ENCODE measurements around the gene KTN1.

The KTN1 gene

DNA sequence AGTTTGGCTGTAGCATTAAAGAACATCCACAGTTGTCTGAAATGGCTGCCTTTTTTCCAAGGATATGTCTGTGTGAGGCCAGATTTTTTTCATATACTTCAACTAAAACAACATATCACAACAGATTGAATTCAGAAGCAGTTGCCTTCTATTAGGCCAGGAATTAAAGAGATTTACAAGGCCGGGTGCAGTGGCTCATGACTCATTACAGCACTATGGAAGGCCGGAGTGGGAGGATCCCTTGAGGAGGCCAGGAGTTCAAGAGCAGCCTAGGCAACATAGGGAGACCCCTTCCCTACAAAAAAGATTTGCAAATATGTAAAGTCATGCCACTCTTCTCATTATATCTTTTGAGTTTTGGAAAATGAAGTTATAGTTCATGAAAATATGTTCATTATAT, 108.6 kb downstream of the KTN1 start:
- in situ Hi-C loops (cut with MboI; ENCODE audit: low sequenced_read_pairs, unreplicated experiment) = no loop called here
- TF ChIP-seq, protein P1, sequence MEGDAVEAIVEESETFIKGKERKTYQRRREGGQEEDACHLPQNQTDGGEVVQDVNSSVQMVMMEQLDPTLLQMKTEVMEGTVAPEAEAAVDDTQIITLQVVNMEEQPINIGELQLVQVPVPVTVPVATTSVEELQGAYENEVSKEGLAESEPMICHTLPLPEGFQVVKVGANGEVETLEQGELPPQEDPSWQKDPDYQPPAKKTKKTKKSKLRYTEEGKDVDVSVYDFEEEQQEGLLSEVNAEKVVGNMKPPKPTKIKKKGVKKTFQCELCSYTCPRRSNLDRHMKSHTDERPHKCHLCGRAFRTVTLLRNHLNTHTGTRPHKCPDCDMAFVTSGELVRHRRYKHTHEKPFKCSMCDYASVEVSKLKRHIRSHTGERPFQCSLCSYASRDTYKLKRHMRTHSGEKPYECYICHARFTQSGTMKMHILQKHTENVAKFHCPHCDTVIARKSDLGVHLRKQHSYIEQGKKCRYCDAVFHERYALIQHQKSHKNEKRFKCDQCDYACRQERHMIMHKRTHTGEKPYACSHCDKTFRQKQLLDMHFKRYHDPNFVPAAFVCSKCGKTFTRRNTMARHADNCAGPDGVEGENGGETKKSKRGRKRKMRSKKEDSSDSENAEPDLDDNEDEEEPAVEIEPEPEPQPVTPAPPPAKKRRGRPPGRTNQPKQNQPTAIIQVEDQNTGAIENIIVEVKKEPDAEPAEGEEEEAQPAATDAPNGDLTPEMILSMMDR (IDR thresholded peaks at IDR 0.05; ENCODE audit: borderline replicate concordance, control extremely low read depth, extremely low read depth, insufficient read depth, missing control alignments) = no peak
- DNase-seq (ENCODE audit: low spot score) = no peak

DNA sequence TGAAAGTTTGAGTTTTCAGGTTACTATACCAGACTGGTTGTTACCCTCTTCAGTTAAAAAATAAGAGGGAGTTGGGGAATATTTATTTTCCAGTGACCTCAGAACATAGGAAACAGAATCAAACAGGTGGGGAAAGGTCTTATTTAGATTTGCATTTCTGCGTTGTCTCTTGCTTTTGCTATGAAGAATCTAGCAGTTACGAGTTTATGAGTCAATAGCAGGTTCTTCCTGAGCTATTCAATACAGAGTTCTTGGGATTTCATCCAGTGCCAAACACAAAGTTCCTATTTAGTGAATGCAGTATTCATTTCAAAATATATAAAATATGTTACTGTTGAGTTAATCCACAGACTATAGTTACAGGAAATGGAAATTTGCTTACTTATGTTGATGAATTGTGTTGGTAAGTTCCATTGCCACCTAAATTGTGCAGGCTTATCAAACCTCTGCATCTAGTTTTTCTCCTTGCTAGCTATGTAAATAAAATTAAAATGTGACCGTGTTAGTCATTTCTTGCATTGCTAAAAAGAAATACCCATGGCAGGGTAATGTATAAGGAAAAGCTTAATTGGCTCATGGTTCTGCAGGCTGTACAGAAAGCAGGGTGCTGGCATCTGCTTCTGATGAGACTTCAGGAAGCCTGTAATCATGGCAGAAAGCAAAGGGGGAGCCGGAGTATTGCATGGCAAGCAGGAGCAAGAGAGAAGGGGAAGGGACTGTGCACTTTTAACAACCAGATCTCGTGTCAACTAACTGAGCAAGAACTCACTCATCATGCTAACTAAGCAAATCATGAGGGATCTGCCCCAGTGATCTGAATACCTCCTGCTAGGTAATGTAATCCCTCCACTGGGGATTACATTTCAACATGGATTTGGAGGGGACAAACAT, 110.2 kb downstream of the KTN1 start:
- in situ Hi-C loops (cut with MboI; ENCODE audit: low sequenced_read_pairs, unreplicated experiment) = no loop called here
- no peak for DNase-seq (ENCODE audit: low spot score)
- TF ChIP-seq, protein P1 (IDR thresholded peaks at IDR 0.05; ENCODE audit: borderline replicate concordance, control extremely low read depth, extremely low read depth, insufficient read depth, missing control alignments) = no peak

DNA sequence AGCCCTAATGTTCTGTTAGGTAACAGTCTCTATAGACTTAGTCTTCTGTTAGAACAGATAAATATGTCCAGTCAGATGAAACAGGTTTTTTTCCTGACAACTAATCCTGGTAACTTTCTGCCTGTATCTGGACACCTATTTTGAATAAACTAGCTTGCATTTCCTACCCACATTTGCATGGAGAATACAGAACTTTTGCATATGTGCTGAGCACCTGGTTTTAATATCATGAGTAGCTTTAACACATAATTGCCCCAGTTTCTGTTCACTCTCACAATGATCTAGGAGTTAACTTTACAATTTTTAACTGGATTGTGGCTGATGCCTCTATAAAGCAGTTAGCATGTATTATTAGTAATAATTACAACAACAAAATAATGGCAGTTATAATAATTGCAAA, 111.7 kb downstream of the KTN1 start:
- in situ Hi-C loops (cut with MboI; ENCODE audit: low sequenced_read_pairs, unreplicated experiment) = no loop called here
- TF ChIP-seq, protein P1 (IDR thresholded peaks at IDR 0.05; ENCODE audit: borderline replicate concordance, control extremely low read depth, extremely low read depth, insufficient read depth, missing control alignments) = no peak
- no peak for DNase-seq (ENCODE audit: low spot score)

DNA sequence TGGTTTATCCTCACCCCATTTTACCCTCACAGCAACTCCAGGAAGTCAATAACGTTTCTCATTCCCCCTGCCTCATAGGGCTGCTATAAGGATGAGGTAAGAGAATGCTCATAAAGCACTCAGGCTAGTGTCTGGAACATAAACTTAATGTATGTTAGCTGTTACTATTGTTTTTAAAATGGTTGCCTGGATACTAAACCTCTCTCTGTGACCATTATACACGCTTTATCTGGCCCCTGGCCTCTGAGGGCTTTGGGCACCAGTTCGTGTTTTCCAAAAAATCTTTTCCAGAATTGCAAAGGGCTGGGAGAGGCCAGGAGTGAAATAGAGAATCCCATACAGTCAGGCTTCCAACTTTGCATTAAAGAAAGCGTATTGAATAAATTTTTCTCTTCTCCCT, 113.9 kb downstream of the KTN1 start:
- DNase-seq (ENCODE audit: low spot score) = no peak
- in situ Hi-C loops (cut with MboI; ENCODE audit: low sequenced_read_pairs, unreplicated experiment) = no loop called here
- TF ChIP-seq, protein P1 (IDR thresholded peaks at IDR 0.05; ENCODE audit: borderline replicate concordance, control extremely low read depth, extremely low read depth, insufficient read depth, missing control alignments) = no peak

DNA sequence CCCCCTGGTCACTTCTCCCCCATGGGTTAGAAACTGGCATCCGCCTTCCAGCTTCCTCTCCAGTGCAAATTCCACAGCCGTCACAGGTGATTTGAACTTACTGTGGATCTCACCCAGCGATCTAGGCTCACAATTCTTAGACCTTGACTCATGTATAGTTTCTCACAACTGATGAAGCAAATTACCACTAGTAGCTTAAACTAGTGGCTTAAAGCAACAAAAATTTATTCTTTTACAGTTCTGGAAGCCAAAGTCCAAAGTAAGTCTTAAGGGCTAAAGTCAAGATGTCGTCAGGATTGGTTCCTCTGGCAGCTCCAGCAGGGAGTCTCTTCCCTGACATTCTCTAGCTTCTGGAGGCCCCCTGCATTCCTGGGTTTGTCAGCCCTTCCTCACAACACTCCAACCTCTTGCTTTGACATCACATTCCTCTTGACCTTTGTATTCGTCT, 117.4 kb downstream of the KTN1 start:
- TF ChIP-seq, protein P1 (IDR thresholded peaks at IDR 0.05; ENCODE audit: borderline replicate concordance, control extremely low read depth, extremely low read depth, insufficient read depth, missing control alignments) = no peak
- in situ Hi-C loops (cut with MboI; ENCODE audit: low sequenced_read_pairs, unreplicated experiment) = no loop called here
- no peak for DNase-seq (ENCODE audit: low spot score)

DNA sequence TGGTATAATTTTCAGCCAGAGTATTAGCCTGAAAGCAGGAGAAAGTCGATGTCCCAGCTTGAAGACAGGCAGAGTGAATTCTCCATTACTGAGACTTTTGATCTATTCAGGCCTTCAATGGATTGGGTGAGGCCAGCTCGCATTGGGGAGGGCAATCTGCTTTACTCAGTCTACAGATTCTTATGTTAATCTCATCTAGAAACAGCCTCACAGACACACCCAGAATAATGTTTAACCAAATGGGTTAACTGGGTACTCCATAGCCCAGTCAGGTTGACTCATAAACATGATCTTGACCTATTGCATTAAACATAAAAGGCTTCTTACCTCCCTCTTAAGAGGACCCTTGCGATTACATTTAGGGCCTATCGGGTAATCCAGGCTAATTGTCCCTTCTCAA, 118.0 kb downstream of the KTN1 start:
- TF ChIP-seq, protein P1 (IDR thresholded peaks at IDR 0.05; ENCODE audit: borderline replicate concordance, control extremely low read depth, extremely low read depth, insufficient read depth, missing control alignments) = no peak
- DNase-seq (ENCODE audit: low spot score) = no peak
- in situ Hi-C loops (cut with MboI; ENCODE audit: low sequenced_read_pairs, unreplicated experiment) = no loop called here
